HL-60/S4 treated with phorbol 12-myristate 13-acetate at 8.2 ng/mL for 4 days and 3 days (cell line): ENCODE data around the gene NEUROD2.

Source experiments
- in situ Hi-C: fragments of 300-500 bp; cut with MboI; formaldehyde crosslinking; loops from 2 replicates; pipeline ENCODE4 v1.15.0; 2022; ENCODE audit warnings: low sequenced_read_pairs

Gene NEUROD2

GRCh38 chr17:39618956-39619785, 11.5 kb upstream of the NEUROD2 start:
- in situ Hi-C loops = no loop called here

DNA sequence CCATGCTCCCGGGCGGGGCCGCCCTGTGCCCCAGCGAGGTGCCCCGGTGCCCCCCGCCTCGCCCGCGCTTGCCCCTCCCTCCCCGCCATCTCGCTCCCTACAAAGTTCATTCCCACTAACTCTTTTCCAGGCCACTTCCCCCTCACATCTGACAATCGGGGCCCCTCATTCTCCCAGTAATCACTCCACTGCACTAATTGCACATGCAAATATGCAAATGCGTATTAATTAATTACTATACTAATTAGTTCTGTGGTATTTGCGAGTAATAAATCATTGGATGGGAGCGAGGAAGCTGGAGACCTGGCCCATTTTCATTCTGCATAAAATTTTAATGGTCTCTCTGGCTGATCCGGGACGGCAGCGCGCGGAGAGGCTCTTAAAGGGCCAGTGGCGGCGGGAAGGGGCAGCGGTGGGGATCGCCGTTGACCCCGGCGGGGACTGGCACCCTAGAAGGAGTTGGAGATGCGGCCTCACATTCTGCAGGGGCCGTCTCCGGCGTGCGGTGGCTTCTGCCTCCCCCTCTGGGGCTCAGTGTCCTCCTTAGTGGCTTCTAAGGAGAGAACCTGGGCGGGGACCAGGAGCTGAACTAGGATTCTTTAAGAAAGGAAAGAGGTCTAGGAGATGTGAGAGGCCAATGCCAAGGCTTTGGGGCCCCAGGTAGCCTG, 10.7 kb upstream of the NEUROD2 start:
- in situ Hi-C loops = no loop called here

DNA sequence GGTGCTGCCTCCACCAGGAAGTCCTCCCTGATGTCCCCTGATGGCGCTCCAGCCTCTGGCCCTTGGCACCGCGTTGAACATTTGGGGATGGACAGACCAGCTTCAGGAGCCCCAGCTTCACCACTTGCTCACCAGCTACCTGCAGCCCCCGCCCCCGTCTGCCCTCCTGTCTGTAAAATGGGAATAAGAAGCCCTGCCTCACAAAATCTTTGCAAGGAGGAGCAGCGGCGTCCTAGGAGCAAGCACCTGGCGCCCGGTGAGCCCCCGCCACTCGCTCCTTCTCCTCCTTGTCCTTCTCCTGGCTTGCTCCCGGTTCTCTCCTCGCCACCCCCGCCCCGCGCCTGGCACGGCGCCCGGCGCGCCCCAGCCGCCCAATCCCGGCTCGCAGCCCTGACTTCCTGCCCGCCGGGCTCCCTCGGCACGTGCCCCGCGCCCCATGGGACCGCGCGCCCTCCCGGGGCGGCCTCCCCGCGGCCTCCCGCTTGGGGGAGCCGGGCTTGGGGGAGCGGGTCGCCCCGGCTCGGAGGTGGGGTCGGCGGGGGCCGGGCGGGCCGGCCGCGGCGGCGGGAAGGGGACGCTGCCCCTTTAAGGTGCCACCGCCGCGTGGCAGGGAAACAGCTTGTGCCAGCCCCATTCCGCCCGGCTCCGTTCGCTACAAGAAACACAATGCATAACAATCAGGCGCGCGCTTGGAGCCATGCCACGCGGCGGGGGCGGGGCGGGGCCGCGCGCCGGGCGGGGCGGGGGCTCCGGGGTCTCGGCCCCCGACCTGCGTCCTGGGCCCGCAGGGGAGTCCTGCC, 9.9 kb upstream of the NEUROD2 start:
- in situ Hi-C loops = no loop called here

- in situ Hi-C loops = no loop called here
Measured at GRCh38 chr17:39617100-39617445, 9.4 kb upstream of the NEUROD2 start.

- in situ Hi-C loops = no loop called here
Measured at GRCh38 chr17:39615434-39615833, 7.7 kb upstream of the NEUROD2 start.

- in situ Hi-C loops = no loop called here
Measured at GRCh38 chr17:39614545-39615157, 6.9 kb upstream of the NEUROD2 start.

GRCh38 chr17:39612935-39613464, 5.3 kb upstream of the NEUROD2 start:
- in situ Hi-C loops = no loop called here

GRCh38 chr17:39612291-39612894, 4.7 kb upstream of the NEUROD2 start:
- in situ Hi-C loops = no loop called here

DNA sequence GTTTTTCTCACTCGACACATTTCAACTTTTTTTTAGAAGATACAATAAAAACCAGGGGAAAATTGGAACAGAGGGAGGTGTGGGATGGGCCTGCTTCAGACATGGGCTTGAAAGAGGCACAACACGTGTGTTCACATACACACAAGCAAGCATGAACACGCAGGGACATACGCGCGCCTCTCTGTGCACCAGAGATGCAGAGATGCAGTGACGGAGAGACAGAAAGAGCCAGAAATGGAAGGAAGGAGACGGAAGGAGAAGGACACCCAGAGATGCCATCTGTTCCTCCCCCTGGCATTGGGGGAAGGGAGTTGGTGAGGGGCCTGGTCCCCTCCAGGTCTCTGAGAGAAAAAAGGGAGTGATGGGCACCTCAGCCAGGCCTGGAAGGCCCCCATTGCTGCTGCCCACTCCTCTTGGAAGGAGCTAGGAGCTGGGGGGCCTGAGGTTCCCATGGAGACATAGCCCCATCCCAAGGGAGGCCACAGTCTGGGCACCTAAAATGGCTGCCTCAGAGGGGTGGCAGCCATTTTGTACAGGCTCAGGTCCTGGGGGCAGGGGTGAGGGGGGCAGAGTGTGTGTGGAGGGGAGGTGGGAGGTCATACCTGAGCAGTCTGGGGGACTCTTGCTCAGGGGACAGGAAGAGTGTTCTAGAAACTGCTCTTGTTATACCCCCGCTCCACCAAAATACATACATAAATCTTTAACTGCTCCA, 3.8 kb upstream of the NEUROD2 start:
- in situ Hi-C loops = no loop called here

DNA sequence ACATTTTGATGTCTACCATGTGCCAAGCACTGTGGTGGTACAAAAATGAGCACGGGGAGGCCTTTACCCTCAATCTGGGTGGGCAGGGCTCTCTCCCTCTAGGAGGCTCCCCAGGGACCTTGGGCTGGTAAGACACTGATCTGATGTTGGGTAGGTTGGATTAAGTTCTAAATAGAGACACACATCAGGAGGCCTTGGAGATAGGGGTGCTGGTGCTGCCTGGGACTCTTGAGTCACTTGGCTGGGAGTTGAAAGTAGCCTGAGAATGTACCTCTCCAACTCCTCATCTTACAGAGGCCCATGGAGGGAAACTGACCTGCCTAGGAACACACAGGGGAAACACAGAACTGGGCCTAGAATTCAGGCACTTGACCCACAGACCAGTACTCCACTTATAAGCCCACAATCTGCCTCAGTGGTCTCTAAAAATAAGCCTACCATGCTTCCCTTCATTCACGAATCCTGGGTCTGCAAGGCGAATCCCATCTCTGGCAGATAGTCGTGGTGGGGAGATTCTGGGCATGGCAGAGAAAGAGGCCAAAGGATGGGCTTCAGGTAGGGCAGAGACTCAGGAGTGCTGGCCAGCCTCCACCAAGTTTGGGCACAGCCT, 1.8 kb upstream of the NEUROD2 start:
- in situ Hi-C loops = no loop called here

- in situ Hi-C loops = no loop called here
Measured at GRCh38 chr17:39608142-39608981, 642 bp upstream of the NEUROD2 start.

DNA sequence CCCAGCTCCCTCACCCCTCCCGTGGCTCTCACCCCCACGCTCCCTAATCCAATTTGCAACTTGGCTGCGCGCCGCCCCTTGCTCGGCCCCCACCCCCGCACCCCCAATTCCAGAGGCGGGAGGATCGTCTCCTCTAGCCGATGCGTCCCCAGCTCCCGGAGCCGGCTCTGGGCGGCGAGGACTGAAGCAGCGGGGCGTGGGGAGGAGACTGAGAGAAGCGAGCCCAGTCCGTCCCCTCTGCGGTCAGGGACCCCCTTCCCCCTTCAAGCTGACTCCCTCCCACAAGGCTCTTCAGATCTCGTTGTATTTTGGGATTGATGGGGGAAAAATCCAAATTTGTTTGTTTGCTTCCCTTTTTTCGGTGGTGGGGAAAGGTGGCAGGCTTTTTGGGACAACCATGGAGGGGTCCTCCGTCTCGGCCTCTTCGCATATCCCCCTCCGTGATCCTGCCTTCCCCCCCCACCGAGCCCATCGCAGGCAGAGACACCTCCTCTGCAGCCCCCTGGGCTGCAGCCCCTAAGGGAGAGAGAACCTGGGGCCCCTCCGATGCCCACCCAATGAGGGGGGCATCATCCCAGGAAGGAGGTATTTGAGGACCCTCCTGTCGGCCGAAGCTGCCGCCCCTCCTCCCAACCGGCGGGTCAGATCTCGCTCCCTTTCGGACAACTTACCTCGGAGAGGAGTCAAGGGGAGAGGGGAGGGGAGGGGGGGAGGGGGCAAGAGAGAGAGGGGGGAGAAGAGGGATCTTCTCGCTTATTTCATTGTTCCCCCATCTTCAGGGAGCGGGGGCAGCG, 466 bp downstream of the NEUROD2 start:
- in situ Hi-C loops = no loop called here

DNA sequence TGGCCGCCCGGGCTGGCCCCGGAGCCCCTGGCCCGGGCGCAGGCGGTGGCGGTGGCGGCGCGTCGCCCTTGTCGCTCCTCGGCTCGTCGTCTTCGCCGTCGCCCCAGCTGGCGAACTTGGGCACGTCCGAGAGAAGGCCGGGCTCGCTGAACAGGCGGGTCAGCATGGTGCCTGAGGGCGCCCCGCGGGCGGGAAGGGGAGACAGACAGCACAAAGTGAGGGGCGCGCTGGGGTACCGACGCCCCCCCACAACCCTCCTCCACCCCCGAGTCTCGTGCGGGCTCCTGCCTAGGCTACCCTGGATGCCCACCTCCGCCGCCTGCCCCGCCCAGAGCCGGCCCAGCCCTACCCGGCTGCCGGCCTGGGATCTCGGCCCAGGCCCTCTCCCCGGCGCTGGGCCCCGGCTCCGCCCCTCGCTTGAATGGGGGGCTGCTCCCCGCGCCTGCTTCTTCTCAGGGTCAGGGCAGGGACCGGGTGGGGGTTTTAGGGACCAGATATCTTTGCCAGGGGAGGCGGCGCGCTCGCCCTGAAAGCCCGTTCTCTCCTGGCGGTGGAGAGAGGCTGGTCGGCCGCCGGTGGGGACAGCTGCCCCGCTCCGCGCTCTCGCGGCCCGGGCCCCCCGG, 1.2 kb downstream of the NEUROD2 start:
- in situ Hi-C loops = no loop called here

DNA sequence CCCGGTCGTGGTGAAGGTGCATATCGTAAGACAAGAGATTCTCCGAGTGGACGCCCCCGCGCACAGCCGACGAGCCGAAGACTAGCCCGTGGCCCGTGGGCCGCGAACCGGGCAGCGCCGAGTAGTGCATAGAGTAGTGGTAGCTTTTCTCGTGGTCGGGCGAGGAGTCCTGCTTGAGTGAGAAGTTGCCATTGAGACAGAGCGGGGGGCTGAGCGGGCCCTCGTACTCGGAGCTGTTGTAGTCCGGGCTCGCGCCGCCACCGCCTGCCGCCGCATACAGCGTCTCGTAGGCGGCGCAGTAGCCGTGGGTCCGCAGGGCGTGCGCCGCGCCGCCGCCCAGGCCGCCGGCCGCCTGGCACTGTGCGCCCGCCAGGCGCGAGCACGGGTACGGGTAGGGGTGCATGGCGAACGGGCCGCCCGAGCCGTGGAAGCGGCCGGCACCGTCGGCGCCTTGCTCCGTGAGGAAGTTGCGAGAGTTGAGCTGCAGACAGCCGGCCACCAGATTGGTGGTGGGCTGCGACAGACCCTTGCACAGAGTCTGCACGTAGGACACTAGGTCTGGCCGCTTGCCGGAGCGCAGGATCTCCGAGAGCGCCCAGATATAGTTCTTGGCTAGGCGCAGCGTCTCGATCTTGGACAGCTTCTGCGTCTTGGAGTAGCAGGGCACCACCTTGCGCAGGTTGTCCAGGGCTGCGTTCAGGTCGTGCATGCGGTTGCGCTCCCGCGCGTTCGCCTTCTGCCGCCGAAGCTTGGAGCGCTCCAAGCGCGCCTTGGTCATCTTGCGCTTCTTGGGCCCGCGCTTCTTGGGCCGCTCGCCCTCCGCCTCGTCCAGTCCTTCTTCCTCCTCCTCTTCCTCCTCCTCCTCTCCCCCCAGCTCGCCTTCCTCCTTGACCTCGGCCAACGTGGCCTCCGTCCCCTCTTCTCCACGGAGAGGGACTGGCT, 2.0 kb downstream of the NEUROD2 start:
- in situ Hi-C loops = no loop called here

DNA sequence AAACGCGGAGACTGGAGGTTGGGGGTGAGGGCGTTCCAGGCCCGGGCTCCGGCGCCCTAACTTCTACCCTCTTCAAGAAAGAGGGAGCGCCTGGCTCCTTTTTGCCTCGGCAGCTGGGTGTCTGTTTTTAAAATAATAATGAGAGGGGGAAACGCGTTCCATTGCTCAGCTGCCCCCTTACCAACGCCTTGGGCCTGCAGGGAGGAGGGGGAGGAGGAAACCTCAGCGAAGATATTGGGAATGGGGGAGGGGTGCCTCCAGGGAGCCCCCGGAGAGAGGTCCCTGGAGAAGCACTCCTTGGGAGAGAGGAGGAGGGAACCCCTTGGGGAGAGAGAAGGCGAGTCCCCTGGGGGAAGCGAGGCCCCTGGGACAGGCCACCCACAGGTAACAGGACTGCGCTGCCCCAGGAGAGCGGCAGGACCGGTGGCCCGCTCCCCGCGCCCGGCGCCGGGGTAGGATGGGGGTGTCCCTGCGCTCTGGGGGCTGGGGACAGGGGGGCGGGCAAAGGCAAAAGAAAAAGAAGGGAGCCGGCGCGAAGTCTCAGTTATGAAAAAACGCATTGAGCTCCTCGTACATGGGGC, 2.7 kb downstream of the NEUROD2 start:
- in situ Hi-C loops = no loop called here
